ENCODE data around the gene MT2A.

The MT2A gene

DNA sequence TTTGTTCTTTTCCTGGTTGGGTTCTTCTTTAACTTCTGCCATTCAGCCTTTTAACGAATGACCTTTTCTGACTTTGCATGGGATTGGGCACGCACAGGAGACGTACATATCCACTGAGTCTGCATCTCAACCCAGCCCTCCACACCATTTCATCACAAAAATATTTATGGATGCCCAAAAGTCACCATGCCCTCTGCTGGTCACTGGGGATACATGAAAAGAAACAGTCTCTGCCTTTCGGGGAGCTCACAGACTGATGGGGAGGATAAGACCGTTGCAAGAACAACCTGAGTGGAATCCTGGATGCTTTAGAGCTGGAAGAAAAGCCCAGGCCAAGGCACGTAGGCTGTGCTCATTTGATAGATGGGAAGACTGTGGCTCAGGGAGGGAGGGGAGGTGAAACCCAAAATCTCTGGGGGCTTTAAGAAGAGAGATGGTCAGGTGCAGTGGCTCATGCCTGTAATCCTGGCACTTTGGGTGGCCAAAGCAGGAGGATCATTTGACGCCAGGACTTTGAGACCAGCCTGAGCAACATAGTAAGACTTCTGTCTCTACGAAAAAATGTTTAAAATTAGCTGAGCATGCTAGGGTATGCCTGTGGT, 7.9 kb upstream of the MT2A start:
- peak; percentile 88 for DNase-seq (ENCODE audit: low spot score)

DNA sequence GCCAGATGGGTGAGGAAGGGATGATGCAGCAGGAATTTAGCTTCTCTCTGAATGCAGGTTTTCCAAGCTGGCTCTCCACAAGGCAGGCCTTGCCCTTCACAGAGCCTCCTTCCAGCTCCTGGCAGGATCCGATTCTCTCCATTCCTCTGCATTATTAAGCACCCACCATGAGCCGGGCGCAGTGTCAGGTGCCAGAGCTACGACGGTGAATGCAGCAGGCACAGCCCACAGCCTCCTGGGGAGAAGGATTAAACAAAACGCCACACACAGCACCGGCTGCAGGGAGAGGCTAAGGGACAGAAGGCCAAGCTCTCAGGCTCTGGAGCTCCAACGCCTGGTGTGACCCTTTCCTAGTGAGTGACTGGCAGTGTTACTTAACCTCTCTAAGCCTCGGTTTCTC, 7.1 kb upstream of the MT2A start:
- DNase-seq (ENCODE audit: low spot score): peak; percentile 54

DNA sequence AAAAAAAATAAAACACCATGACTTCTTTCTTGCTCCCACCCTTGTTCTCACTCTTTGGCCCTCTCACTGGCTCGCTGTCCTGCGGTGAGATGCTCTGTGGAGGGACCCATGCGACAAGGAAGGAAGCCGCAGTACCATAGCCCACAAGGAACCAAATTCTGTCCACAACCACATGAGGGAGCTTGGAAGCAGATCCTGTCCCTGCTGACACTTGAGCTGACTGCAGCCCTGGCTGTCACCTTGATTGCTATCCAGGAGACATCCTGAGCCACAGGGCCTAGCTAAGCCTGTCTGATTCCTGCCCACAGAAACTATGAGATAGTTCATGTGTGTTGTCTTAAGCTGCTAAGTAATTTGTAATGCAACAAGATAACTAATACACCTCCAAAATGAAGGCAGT, 4.8 kb upstream of the MT2A start:
- peak; percentile 60 for DNase-seq (ENCODE audit: low spot score)

DNA sequence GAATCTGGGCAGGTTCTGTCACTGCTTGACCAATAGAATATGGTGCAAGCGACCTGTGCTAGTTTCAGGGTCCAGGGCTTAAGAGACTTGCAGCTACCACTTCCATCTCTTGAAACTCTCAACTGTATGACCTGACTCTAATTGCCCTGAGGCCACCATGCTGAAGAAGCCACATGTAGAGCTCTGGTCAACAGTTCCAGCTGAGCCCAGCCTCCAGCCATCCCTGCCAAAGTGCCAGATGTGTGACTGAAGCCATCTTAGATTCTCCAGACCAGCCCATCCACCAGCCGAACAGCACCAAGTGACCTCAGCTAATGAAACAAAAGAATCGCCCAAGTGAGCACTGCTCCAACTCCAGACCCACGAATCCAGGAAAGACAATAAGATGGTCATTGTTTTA, 3.4 kb upstream of the MT2A start:
- DNase-seq (ENCODE audit: low spot score): no peak

DNA sequence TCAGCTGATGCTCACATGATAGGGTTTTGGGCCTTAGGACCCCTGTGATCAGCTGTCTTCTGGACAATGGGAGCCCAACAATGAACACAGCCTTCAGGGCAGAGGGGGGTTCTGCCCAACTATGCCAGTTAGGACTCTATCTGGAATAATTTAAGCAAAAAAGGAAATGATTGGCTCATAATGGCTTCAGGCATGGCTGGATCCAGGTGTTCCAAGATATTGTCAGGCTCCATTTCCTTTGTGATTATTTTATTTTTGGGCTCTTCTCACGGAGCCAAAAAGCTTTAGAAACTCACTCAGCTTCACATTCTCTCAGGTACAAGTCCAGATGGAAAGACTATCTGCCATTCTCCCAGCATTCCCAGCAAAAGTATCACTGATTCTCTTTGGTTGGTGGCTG, 2.9 kb upstream of the MT2A start:
- DNase-seq (ENCODE audit: low spot score): no peak

DNA sequence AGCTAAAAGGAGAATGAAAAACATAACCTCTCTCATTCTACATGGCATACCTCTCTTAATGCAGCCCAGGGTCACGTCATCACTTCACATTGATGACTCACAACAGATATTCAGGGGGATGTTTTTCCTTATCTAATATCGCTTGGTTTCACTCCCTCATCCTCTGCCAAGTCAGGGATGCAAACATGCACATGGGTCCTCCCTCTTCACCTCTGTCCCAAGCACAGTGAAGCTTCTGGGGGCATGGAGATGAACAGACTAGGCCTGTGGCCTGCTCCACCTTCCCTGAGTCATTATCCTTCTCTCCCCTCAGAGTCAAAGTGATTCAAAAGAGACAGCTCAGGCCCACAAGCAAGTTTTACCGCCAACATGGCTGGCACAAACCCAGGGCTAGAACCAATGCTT, 2.3 kb upstream of the MT2A start:
- no peak for DNase-seq (ENCODE audit: low spot score)

DNA sequence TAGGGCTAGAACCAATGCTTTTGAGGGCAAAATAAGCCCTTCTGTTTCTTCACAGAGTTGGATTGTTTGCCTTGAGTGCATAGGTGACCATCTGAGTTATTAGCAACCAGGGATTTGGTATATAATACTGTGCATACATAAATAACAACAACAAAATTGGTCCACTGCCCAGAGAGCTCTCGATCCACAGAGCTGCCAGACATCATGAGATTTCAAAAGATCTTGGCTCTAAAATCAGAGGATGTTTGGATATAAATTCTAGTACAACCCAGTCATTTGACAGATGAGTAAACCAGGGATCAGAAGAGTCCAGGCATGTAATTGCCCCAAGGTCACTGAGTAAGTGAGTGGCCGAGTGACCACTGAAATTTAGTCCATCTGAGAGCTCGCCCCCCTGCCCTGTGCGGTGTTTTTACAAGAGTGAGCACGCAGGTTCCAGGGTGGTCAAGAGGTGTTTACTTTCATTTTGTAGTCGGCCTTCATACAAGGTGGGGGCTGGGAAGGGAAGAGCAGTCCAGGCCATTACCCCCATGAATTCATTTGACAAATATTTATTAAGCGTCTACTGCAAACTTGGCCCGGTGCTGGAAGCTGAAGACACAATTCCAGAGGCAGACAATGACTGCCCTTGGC, 1.8 kb upstream of the MT2A start:
- no peak for DNase-seq (ENCODE audit: low spot score)

DNA sequence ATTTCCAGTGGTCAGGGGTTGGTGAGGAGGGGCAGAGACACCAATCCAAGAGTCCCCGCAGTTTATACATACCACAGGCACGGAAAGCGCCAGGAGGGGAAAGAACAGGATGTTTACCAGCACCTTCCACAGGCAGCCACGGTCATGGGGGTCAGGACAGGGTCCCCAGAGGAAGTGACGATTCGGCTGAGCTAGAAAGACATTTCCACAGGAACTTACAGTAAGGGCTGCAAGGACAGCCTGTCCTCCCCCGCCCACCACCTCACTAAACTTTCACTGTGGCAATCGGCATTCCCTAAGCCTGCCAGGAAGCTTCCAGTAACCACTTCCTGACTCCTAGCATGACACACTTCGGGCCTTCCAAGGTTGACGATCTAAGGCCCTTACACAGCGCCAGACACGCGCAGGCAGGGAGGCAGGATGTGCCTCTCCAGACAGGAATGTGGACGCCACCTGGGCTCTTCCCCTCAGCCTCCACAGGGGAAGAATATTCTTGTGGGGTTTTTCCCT, 1.2 kb upstream of the MT2A start:
- DNase-seq (ENCODE audit: low spot score): no peak

DNA sequence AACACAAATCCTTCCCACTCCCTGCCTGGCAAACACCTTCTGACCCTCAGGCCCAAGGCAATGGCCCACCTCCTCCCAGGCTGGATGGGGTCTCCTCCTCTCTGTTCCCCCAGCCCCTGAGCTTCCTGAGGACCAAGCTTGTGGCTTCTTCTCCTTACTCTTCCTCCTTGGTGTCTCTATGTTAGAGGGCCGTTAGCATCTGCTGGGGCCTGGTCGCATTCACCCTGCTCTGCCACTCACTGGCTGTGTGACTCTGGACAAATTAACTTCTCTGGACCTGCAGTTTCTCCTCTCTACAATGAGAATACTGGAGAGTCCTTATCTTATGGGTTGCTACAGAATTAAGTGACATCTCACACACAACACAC, 725 bp upstream of the MT2A start:
- DNase-seq (ENCODE audit: low spot score): no peak

DNA sequence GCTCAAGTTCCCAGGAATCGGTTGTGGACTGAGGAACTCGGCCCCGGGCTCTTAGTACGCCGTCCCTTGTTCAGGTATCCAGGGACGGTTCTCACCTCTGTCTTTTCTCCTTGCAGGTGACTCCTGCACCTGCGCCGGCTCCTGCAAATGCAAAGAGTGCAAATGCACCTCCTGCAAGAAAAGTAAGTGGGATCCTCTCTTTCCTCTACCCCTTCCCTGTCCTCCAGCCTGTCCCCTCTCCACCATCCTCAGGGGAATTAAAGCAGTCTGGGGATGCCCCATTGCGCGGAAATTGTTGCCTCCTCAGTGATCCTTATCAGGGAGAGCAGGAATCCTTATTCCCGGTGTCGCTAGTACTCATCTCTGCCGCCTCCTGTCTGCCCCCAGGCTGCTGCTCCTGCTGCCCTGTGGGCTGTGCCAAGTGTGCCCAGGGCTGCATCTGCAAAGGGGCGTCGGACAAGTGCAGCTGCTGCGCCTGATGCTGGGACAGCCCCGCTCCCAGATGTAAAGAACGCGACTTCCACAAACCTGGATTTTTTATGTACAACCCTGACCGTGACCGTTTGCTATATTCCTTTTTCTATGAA, 585 bp downstream of the MT2A start:
- DNase-seq (ENCODE audit: low spot score): no peak

DNA sequence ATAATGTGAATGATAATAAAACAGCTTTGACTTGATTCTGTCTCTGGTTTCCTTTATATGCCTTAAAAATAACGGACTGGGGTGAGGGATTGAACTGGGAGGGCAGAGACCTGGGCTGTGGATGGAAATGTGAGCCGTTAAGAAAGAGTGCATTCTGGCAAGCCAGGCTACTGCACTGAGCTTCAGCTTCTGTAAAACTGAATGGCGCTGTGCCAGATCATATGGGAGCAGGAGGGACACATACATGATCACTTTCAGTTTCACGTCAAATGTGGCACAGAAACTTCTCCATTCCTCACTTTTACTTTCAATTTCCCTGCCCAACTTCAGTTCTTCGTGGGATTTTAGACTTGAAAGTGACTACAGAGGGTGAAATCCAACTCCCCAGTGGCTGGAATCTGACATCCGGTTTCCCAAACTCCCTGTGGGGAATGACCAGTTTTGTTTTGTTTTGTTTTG, 1.1 kb downstream of the MT2A start:
- DNase-seq (ENCODE audit: low spot score): no peak

DNA sequence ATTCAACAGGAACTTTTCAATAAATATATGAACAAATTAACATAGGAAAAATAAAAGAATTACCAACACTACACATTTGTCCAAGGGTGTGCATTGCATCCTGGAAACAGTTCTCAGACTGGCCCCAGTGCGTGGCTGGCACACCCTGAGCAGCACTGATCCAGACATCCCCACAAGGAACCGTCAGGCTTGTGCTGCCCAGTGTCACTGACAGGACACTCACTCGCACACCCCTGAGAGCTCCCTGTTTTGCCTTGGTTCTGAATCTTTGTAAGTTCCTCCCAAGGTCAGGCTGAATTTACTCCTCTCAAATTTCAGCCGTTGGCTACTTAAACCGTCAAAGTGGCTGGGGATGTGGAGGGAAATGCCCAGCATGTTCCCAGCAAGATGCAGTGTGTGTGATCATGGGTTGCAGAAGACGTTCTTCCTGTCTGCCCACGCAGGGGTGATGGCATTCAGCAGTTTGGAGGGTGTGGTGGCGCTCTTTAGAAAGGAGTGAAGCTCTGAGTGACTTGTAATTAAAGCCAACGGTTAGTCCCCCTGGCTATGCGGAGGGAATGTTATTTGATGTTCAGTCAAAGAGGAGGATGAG, 1.7 kb downstream of the MT2A start:
- no peak for DNase-seq (ENCODE audit: low spot score)

DNA sequence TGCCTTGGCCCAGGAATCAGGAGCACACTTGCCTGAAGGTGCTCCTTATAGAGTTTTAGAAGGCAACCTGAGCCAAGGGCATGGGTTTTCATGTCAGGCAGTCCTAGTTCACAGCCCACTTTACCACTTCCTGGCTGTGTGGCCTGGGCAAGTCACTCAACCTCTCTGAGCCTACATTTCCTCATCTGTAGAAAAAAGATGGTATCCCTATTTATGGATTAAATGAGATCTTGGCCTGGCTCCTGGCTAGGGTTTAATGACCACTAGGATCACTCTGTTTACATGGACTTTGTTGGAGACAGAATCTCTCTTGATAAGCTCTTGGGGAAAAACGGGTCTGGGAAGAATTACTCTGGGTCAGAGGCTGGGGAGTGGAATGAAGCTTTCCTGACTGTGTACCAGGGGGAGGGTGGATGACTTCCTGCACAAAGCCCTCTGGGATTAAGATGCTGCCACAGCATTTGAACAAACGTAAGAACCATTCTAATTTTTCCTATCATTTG, 2.3 kb downstream of the MT2A start:
- no peak for DNase-seq (ENCODE audit: low spot score)

DNA sequence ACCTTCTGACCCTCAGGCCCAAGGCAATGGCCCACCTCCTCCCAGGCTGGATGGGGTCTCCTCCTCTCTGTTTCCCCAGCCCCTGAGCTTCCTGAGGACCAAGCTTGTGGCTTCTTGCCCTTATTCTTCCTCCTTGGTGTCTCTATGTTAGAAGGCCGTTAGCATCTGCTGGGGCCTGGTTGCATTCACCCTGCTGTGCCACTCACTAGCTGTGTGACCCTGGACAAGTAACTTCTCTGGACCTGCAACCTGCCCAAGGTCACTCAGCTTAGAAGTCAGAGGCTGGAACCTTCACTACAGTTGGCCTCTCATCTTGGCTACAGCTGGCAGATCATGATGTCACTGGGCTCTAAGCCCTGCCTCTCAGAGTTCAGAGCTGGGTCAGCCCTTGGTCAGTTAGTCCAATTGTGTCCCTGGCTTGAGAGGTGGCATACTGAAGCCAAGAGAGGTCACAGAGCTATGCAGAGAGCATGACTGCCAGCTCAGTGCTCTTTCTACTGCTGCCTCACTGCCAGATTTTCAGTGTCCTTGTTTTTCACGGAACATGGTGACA, 3.0 kb downstream of the MT2A start:
- DNase-seq (ENCODE audit: low spot score): no peak

DNA sequence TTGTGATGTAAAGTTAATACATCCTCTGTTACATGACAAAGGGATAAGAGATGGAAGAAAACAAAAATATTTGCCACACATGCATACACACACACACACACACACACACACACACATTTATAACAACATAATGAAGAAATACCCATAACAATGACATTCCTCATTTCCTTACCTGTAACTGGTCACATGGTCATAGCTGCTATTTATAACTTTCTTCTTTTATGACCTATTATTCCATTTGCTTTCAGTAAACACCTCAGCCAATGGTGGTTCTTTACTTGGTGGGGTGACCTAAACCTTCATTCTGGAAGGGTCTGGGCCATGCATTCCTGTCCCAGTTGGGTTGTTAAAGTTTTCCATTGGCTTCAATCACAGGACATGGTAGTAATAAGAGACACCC, 5.3 kb downstream of the MT2A start:
- DNase-seq (ENCODE audit: low spot score): no peak

DNA sequence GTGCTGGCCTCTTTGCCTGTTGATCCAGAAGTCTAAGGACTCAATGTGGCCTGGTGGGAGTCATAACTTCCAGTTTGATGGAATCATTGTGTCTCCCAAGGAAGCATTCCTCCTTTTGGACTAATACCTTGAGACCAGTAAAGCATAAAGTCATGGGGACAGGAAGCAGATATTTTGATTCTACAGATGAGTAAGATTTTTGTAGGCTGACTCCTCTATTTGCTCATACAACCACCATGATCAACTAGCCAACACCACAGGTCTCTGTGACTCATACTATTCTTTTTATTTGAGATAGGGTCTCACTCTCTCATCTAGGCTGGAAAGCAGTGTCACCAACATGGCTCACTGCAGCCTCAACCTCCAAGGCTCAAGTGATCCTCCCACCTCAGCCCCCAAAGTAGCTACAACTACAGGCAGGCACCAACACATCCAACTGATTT, 6.2 kb downstream of the MT2A start:
- no peak for DNase-seq (ENCODE audit: low spot score)

DNA sequence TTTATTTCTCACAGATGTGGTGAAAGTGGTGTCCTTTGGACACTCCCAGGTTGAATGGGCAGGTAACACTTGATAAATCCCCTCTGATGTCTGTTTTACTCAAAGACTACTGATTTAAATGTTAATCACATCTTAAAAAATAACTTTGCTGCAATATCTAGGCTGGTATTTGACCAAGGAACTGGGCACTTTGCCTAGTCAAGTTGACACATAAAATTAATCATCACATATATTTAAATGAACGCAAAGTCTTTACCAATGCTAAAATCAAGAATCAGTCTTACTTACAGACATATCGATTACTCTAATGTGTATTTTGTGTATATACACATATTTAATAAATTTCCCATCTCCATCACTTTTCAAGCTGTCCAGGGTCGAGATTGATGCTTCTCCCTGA, 7.0 kb downstream of the MT2A start:
- DNase-seq (ENCODE audit: low spot score): no peak

DNA sequence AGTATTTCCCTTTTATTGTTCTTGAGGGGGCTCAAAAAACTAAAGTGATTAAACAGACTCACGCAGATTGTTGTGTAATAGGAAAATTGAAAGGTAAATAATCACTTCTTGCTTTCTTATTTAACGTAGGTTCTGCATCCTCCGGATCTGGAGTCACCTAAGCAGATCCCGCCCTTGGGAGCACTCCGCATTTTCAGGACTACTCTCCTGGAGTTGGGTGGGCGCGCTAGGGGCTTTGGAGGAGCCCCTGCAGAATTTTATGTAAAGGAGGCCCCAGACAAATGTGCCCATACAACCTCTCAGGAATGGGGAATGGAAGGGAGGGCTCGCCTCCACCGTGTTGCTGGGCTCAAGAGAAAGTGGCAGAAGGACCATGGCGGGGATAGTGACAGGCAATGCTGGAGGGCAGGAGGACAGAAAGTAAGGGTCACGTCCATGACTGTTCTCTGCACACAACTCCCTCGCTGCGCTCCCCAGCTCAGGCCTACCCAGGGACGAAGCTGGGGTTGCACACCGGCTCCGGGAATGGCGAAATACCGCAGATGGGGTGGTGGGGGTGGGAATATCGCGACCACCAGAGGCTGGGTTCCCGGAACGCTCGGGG, 8.3 kb downstream of the MT2A start:
- DNase-seq (ENCODE audit: low spot score): no peak

DNA sequence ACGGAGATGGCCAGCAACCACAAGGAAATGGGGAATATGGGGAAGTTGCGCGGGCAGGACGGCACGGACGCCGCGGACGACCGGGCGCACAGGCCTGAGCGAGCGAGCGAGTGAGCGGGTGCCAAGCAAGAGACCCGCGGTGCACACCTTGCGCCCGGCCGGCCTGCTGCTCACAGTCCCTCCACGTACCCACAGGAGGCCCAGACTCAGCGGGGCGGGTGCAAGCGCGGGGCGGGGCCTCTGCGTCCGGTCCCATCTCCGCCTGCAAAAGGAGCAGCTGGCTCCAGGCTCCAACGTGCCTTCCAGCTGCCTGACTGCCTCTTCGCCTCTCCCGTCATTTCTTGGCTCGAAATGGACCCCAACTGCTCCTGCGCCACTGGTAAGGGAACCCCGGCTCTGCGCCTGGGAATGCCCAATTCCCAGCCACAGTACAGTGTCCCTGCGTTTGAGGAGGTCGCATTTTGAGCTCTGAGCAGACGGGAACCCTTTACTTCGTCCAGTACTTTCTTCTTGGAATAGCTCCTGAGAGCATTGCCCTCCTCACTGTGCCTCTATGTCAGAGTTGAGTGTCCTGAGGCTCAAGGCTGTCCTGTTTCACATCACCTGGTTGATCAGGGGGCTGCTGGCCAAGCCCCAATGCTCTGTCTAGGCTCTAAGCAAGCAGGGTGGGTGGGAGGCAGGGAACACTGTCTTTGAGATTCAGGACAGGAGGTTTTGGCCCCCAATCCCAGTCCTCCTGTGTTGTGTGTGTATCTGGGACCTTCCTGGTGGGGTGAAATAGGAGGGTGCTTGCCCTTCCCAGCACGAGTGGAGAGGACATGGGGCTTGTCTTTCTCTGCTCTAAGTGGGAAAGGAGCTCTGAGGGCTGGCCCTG, 9.1 kb downstream of the MT2A start:
- no peak for DNase-seq (ENCODE audit: low spot score)

DNA sequence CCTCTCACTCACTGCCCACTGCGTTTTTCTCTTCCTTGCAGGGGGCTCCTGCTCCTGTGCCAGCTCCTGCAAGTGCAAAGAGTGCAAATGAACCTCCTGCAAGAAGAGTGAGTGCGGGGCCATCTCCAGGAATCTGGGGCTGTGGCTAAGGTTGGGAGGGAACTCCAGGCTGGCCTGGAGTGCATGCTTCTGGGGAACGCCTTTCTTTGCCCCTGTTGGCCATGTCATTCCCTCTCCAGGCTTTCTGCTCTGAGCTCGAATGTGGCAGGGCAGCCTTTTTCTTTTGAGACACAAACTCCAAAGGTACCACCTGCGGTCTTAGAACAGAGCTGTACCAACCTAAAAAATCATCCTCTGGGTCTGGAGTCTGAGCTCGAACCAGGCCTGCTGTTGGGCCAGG, 9.8 kb downstream of the MT2A start:
- no peak for DNase-seq (ENCODE audit: low spot score)

DNA sequence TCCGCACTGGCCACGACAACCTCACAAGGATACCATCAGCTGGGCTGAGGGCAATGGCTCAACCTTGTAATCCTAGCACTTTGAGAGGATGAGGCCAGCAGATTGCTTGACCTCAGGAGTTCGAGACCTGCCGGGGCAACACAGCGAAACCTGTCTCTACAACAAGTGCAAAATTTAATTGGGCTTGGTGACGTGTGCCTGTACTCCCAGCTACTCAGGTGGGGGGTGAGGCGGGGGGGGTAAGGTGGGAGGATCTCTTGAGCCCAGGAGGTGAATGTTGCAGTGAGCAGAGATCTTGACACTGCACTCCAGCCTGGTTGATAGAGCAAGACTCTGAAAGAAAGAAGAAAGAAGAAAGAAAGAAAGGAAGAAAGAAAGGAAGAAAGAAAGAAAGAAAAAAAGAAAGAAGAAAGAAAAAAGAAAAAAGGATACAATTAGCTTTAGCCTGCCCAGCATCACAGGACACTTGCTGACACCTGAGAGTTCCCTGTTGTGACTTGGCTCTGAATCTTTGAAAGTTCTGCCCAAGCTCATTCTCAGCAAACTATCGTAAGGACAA, 12.0 kb downstream of the MT2A start:
- no peak for DNase-seq (ENCODE audit: low spot score)
